Right renal cortex interstitium (tissue), 3 donors: ENCODE data around the gene ZFYVE21. TPM values are rescaled to one million over a fixed set of nuclear protein-coding genes. Genes with fewer than 3 reads are reported as not detected.

ENCODE experiments used
- DNase-seq, 3 donors: peaks; one replicate each; pipeline ENCODE4 v3.0.0-alpha.2; 2013; ENCODE audit warnings: low read depth in 3 of 3, low spot score in 2 of 3
- polyA plus RNA-seq, 3 donors: library from polyadenylated mRNA; unstranded; fragments of 120-200 nt; gene quantifications; one replicate each; pipeline ENCODE4 v1.2.1, GENCODE V29; 2013; ENCODE audit not compliant: insufficient read length in 3 of 3

Gene ZFYVE21
- 10 to 100 TPM; 48.7 to 53.6 (median 49.6) TPM for polyA plus RNA-seq

- peak; percentile 97 to 98 (median 98) for DNase-seq
Measured at GRCh38 chr14:103715052-103716000, at the start of gene ZFYVE21, which contains the start of gene XRCC3. TSS of gene ZFYVE21 (plus strand) at chr14:103715810. CDS start at chr14:103715842, 32 bp downstream. TSS of gene XRCC3 (minus strand) at chr14:103715451. CDS start at chr14:103711087, 4,364 bp downstream.

GRCh38 chr14:103667671-103668070, 47.9 kb upstream of the ZFYVE21 start:
- DNase-seq: no peak

DNA sequence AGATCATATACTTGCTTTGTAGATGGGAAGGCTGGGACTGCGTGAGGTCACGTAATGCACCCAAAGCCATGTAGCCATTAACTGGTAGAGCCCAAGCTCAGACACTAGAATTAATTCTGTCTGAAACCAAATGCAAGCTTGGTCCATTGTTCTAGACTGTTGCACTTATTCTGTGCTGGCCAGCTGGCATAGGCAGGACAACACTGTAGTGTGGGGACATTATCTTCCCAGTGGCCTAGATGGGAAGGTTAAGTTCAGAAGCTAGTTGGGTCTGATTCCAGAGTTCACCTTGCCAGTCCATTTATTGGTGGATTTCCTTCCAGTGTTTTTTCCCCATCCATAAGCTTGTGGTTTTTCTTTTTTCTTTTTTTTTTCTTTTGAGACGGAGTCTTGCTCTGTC, 47.5 kb upstream of the ZFYVE21 start:
- DNase-seq: no peak

DNA sequence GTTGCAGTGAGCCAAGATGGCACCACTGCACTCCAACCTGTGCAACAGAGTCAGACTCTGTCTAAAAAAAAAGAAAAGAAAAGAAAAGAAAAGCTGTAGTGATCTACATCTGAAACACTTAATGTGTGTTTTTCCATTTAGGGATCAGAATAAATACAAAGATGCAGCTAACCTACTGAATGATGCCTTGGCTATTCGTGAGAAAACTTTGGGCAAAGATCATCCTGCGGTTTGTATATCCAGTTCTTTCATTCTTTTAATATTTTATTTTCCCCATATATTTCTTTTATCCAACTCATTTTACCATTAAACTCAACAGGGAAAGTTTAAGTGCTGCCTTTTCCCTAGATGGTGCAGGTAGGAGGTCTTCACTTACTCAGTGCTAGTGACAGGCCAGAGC, 46.2 kb upstream of the ZFYVE21 start:
- no peak for DNase-seq

- DNase-seq: no peak
Measured at GRCh38 chr14:103671911-103672310, 43.7 kb upstream of the ZFYVE21 start.

DNA sequence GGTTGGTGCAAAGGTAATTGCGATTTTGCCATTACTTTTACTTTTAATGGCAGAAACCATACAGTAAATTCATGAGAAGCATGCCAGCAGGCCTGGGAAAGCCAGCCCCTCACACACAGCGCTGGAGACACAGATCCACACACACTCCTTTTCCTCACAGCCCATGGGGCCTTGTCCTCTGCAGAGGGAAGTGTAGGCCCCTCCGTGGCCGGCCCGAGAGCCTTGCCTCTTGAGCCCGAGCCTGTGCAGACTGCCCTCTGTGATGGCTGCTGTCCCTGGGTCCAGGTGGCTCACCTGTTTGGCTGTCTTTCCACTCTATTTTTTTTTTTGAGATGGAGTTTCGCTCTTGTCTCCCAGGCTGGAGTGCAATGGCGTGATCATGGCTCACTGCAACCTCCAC, 39.7 kb upstream of the ZFYVE21 start:
- DNase-seq: no peak

DNA sequence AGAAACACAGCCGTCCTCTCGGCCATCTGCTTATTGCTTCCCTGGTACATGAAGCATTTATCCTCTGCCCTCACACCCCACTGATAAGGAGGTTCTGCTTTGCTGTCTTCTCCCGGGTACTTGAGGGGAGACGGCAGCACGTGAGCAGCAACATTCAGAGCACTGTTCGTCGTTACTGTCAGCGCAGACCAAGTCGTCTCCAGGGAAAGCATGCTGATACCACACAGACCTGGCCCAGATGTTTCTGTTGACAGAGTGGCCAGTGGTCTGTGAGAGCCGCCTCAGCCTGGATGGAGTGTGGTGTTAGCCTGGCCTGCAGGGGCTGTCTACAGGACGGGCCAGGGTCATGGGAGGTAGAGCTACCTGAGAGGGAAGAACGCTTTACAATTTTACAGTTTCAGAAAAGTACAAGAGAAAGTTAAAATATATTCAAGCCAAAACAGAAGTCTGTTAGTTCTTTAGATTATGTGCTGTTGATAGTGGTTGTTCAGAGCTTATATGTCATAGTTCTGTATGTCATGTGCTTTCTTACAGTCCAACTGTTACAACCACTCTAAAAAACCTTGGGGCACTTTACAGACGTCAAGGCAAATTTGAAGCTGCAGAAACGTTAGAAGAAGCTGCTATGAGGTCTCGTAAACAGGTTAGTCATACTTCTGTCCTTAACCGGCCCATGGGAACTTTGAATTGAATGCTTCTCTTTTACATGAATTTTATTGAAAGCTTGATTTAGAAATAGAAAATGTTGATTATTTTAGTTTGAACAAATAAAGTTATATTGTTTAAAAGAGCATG, 38.5 kb upstream of the ZFYVE21 start:
- DNase-seq: no peak

- DNase-seq: no peak
Measured at GRCh38 chr14:103679351-103679750, 36.3 kb upstream of the ZFYVE21 start.

GRCh38 chr14:103680491-103681231, 34.9 kb upstream of the ZFYVE21 start:
- no peak for DNase-seq

DNA sequence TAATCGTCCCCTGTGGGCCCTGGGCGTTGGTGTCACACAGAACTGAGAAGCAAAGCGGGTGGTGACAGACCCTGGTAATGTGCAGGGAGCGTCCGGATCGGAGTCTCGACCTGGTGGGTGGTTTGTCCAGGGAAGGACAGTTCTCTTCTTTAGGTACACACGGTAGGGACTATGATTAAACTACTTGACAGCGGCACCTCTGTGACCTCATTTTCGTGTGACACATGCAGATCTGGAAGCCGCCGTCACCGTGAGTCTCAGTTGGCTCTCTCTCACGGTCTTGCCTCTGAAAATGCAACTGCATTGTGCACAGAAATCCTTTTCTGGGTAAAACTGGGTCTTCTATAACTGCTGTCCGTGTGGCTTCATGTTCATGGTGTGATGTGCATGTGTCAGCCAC, 32.5 kb upstream of the ZFYVE21 start:
- no peak for DNase-seq

DNA sequence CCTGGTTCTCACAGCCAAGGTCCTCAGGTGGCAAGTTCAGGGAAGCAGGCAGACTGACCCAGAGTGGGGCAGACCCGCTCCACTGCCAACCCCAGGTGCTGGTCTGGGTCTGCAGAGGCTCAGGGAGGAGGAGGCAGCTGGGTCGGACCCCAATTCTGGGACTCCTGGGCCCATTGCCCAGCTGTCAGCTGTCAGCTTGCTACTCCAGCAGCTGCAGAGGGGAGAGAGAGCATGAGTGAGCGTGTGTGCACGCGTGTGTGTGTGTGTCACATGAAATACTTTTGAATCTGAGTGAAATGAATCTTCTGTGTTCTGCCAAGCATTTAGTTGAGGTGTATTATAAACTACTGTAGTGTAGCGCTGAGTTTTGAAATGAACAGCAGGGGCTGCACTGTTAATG, 31.1 kb upstream of the ZFYVE21 start:
- DNase-seq: no peak

DNA sequence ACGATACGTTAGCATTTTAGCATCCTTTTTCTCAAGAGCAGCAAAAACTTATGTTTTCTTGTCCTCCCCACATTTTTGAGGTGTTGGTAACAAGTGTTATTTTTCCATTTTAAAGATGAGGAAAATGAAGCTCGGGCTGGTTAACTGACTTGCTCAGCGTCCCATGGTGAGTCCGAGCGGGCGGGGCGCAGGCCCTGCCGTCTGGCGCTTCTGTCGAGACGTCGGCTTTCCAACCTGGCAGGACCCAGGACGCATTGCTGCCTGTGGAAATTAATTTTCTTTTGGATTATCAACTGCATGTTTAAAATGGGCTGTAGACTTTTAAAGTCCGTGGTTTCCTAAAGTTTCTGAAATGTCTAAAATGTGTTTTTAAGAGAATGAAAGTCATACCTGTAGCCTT, 30.7 kb upstream of the ZFYVE21 start:
- DNase-seq: no peak

- DNase-seq: no peak
Measured at GRCh38 chr14:103685276-103686211, 30.1 kb upstream of the ZFYVE21 start.

GRCh38 chr14:103686831-103687485, 28.7 kb upstream of the ZFYVE21 start:
- no peak for DNase-seq

GRCh38 chr14:103687712-103688111, 27.9 kb upstream of the ZFYVE21 start:
- DNase-seq: no peak

- no peak for DNase-seq
Measured at GRCh38 chr14:103688441-103688840, 27.2 kb upstream of the ZFYVE21 start.

- DNase-seq: no peak
Measured at GRCh38 chr14:103688906-103689902, 26.4 kb upstream of the ZFYVE21 start.

DNA sequence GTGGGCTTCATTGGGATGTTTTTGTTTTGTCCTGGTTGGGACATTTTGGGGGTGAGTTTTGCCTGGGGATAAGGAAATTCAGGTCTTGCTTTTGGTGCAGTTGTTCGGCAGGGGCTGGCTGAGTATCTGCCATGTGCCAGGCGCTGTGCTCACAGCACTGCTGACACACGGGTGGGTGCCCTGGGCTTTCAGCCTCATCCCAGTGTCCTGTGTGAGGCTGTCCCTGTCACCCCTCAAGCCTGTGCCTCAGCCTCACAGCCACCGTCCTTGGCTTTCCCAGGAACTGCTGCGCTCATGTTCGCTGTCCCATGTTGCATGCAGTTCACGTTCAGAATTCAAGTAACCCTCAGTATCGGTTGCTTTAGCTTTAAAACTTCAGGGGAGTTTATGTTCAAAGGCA, 25.3 kb upstream of the ZFYVE21 start:
- no peak for DNase-seq
